Esophagus muscularis mucosa (tissue), 4 donors: ENCODE measurements around the gene EIF2B4. TPM values are rescaled to one million over a fixed set of nuclear protein-coding genes. Genes with fewer than 3 reads are reported as not detected.

Experiments
- DNase-seq: peaks from one replicate; pipeline ENCODE4 v3.0.0-alpha.2; 2017; ENCODE audit errors: extremely low spot score
- H3K27ac ChIP-seq, 4 donors: fragments of 200-600 bp; sonication (generic); replicated peaks in 1 of 4; 1 replicate in 3 of 4; 2 replicates in 1 of 4; pipeline ENCODE4 v1.5.1; 2016 to 2019; ENCODE audit warnings: mild to moderate bottlenecking in 1 of 4
- H3K27me3 ChIP-seq, 4 donors: fragments of 200-600 bp; sonication (generic); one replicate each; pipeline versions ENCODE4 v1.5.1 to v1.6.0; 2016 to 2019
- H3K36me3 ChIP-seq, 4 donors: fragments of 200-600 bp; sonication (generic); one replicate each; pipeline ENCODE4 v1.5.1; 2016 to 2019
- H3K4me1 ChIP-seq, 4 donors: fragments of 200-600 bp; sonication (generic); one replicate each; pipeline ENCODE4 v1.5.1; 2016 to 2019
- H3K4me3 ChIP-seq, 4 donors: fragments of 200-600 bp; sonication (generic); 1 replicate in 2 of 4; 2 replicates in 2 of 4; pipeline ENCODE4 v1.5.1; 2016 to 2019; ENCODE audit warnings: mild to moderate bottlenecking in 4 of 4, moderate library complexity in 1 of 4
- H3K9me3 ChIP-seq, 4 donors: fragments of 200-600 bp; sonication (generic); 1 replicate in 3 of 4; 2 replicates in 1 of 4; pipeline ENCODE4 v1.5.1; 2016 to 2019
- EP300 ChIP-seq: sonication (generic); formaldehyde crosslinking; IDR thresholded peaks from one replicate; pipeline ENCODE4 v1.6.1; 2017; ENCODE audit warnings: antibody characterized with exemption
- POLR2A ChIP-seq: fragments of 450-650 bp; IDR thresholded peaks from one replicate; pipeline ENCODE4 v1.6.1; 2017; ENCODE audit warnings: antibody characterized with exemption, moderate library complexity, mild to moderate bottlenecking, low read depth
- POLR2AphosphoS5 ChIP-seq, 2 donors: sonication (generic); formaldehyde crosslinking; IDR thresholded peaks; one replicate each; pipeline ENCODE4 v1.6.1; 2017; ENCODE audit warnings: antibody characterized with exemption in 2 of 2
- WGBS: methylation state at CpG from one replicate; pipeline ENCODE4 v1.1.5; 2018; 5-methylcytosine and 5-hydroxymethylcytosine counted together
- intact Hi-C: fragments of 100-400 bp; cut with DNase I; formaldehyde crosslinking; loops from one replicate; pipeline ENCODE4 v1.15.1; 2023
- total RNA-seq, 4 donors: library from RNA; depleted of rRNA; stranded (reverse); fragments of >200 nt; gene quantifications; one replicate each; pipeline versions ENCODE4 v1.1.0 to v1.2.1, GENCODE V29; 2016
- TF ChIP-seq, protein P1 (sequence below), 3 experiments: fragments of 200-600 bp in 2 of 3; fragments of 450-650 bp in 1 of 3; sonication (generic) in 2 of 3; IDR thresholded peaks; one replicate each; pipeline ENCODE4 v1.5.1; 2017 to 2019; ENCODE audit warnings: antibody characterized with exemption in 3 of 3, mild to moderate bottlenecking in 2 of 3, moderate library complexity in 1 of 3

Gene EIF2B4
- total RNA-seq, 4 donors from 2014 or later: 39.0 to 50.1 (median 44.9) TPM

GRCh38 chr2:27316655-27317412, 53.3 kb downstream of the EIF2B4 start:
- no peaks in the 10 kb centered on the region for H3K27me3 ChIP-seq
- no peak for TF ChIP-seq EP300
- TF ChIP-seq POLR2AphosphoS5 (IDR thresholded peaks at IDR 0.05): no peak
- TF ChIP-seq, protein P1, sequence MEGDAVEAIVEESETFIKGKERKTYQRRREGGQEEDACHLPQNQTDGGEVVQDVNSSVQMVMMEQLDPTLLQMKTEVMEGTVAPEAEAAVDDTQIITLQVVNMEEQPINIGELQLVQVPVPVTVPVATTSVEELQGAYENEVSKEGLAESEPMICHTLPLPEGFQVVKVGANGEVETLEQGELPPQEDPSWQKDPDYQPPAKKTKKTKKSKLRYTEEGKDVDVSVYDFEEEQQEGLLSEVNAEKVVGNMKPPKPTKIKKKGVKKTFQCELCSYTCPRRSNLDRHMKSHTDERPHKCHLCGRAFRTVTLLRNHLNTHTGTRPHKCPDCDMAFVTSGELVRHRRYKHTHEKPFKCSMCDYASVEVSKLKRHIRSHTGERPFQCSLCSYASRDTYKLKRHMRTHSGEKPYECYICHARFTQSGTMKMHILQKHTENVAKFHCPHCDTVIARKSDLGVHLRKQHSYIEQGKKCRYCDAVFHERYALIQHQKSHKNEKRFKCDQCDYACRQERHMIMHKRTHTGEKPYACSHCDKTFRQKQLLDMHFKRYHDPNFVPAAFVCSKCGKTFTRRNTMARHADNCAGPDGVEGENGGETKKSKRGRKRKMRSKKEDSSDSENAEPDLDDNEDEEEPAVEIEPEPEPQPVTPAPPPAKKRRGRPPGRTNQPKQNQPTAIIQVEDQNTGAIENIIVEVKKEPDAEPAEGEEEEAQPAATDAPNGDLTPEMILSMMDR (IDR thresholded peaks at IDR 0.05): no peak
- no peak for TF ChIP-seq POLR2A
- peaks cover 11 to 16% (median 14%) of the 10 kb centered on the region in 4 donors for H3K4me1 ChIP-seq
- H3K4me3 ChIP-seq: no peak overlapping the region
- H3K27ac ChIP-seq: no peak overlapping the region
- peaks cover 0 to 34% (median 17%) of the 10 kb centered on the region in 4 donors for H3K36me3 ChIP-seq
- DNase-seq: no peak
- H3K9me3 ChIP-seq: no peaks in the 10 kb centered on the region
- WGBS: 82% methylated on average over 5 of the region's 12 CpGs
- intact Hi-C loops: no loop called here

DNA sequence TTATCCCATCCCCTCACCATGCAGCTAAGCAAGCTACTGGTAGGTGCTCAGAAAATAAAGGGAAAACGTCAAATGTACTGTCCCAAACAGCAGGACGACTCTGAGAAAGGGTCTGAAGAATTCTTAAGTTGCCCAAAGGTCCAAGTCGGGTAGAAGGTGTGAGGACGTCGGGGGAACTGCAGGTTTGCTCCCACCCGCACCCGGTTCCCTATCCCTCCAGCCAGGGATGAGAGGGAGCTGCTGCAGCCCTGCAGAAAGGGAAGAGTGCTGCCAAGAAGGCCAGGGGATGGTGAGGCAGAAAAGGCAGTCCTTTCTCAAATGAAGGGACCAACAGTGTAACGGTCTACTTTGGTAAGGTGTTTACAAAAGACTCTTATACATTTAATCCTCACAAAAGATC, 55.0 kb downstream of the EIF2B4 start:
- no peak for TF ChIP-seq EP300
- TF ChIP-seq, protein P1 (IDR thresholded peaks at IDR 0.05): no peak
- TF ChIP-seq POLR2AphosphoS5 (IDR thresholded peaks at IDR 0.05): no peak
- no peak for TF ChIP-seq POLR2A
- Histone ChIP-seq H3K9me3 (no peaks in the 10 kb centered on the region), H3K4me3 (no peak overlapping the region), H3K27me3 (no peaks in the 10 kb centered on the region), H3K36me3 (peaks cover 0 to 52% (median 29%) of the 10 kb centered on the region in 4 donors), H3K4me1 (no peaks in the 10 kb centered on the region), H3K27ac (no peak overlapping the region)
- DNase-seq: no peak
- 72% methylated on average over 8 of the region's 8 CpGs for WGBS
- intact Hi-C loops: no loop called here

DNA sequence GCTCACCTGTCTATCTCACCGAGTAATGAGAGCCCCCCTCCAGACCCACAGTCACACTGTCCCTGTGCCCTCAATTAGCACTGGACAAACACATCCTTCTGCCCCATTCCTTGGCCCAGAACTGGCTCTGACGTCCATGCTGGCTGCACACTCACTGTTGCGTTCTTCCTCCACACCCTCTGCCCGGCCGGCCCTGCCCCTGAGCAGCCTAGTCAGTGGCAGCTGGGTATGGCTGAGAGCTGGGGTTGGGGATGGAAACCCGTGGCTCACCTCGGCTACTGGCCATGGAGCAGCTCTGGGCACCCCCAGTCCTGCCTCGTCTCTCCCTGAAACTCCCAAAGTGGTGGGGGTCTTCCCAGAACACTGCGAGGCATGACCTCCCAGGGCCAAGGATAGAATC, 55.4 kb downstream of the EIF2B4 start:
- H3K9me3 ChIP-seq: no peaks in the 10 kb centered on the region
- TF ChIP-seq, protein P1 (IDR thresholded peaks at IDR 0.05): no peak
- TF ChIP-seq POLR2A: no peak
- no peaks in the 10 kb centered on the region for H3K4me1 ChIP-seq
- H3K4me3 ChIP-seq: no peak overlapping the region
- H3K27ac ChIP-seq: no peak overlapping the region
- intact Hi-C loops: no loop called here
- no peaks in the 10 kb centered on the region for H3K27me3 ChIP-seq
- DNase-seq: no peak
- WGBS: 84% methylated on average over 9 of the region's 9 CpGs
- H3K36me3 ChIP-seq: peaks cover 0 to 56% (median 34%) of the 10 kb centered on the region in 4 donors

Other genes starting within 250 kb of the EIF2B4 start
- under 1 TPM in 1 of 4 donors, not detected in 3; 0.92 TPM for gene ABHD1, start 246.5 kb downstream of the EIF2B4 start, total RNA-seq
- gene PREB, start 235.7 kb downstream of the EIF2B4 start, total RNA-seq: 10 to 100 TPM; 39.9 to 64.7 (median 48.3) TPM
- gene PRR30, start 230.9 kb downstream of the EIF2B4 start, total RNA-seq: not detected
- gene TCF23, start 221.3 kb downstream of the EIF2B4 start, total RNA-seq: not detected
- gene ATRAID, start 158.3 kb downstream of the EIF2B4 start, total RNA-seq: 100 to 1,000 TPM; 118 to 143 (median 130) TPM
- 10 to 100 TPM in 3 of 4 donors, 1 to 10 TPM in 1; 7.5 to 21.5 (median 13.6) TPM for gene SLC5A6, start 158.1 kb downstream of the EIF2B4 start, total RNA-seq
- 10 to 100 TPM; 12.4 to 28.3 (median 16.6) TPM for gene CAD, start 153.0 kb downstream of the EIF2B4 start, total RNA-seq
- gene SLC30A3, start 107.3 kb downstream of the EIF2B4 start, total RNA-seq: not detected
- under 1 TPM in 1 of 4 donors, not detected in 3; 0.42 TPM for gene DNAJC5G, start 94.9 kb downstream of the EIF2B4 start, total RNA-seq
- gene TRIM54, start 87.9 kb downstream of the EIF2B4 start, total RNA-seq: under 1 TPM in 1 of 4 donors, not detected in 3; 0.32 TPM
- gene UCN, start 61.9 kb downstream of the EIF2B4 start, total RNA-seq: 1 to 10 TPM; 1.8 to 6.1 (median 3.3) TPM
- gene MPV17, start 47.2 kb downstream of the EIF2B4 start, total RNA-seq: 10 to 100 TPM; 46.7 to 70.2 (median 60.6) TPM
- 10 to 100 TPM; 27.5 to 44.3 (median 31.6) TPM for gene GTF3C2, start 13.6 kb downstream of the EIF2B4 start, total RNA-seq
- gene SNX17, start 278 bp upstream of the EIF2B4 start, total RNA-seq: 100 to 1,000 TPM in 3 of 4 donors, 10 to 100 TPM in 1; 84.7 to 151 (median 124) TPM
- 10 to 100 TPM in 3 of 4 donors, 1 to 10 TPM in 1; 8.3 to 14.5 (median 11.4) TPM for gene ZNF513, start 10.4 kb upstream of the EIF2B4 start, total RNA-seq
- 10 to 100 TPM; 46.1 to 71.8 (median 62.7) TPM for gene PPM1G, start 39.3 kb upstream of the EIF2B4 start, total RNA-seq
- 10 to 100 TPM; 74.8 to 96.0 (median 85.8) TPM for gene NRBP1, start 58.3 kb upstream of the EIF2B4 start, total RNA-seq
- under 1 TPM in 1 of 4 donors, not detected in 3; 0.45 TPM for gene KRTCAP3, start 72.0 kb upstream of the EIF2B4 start, total RNA-seq
- gene IFT172, start 119.4 kb upstream of the EIF2B4 start, total RNA-seq: 10 to 100 TPM; 12.1 to 29.7 (median 25.0) TPM
- 10 to 100 TPM in 2 of 4 donors, 1 to 10 TPM in 2; 3.3 to 12.6 (median 9.8) TPM for gene FNDC4, start 124.9 kb upstream of the EIF2B4 start, total RNA-seq
- gene GCKR, start 126.5 kb upstream of the EIF2B4 start, total RNA-seq: under 1 TPM in 1 of 4 donors, not detected in 3; 0.23 TPM
- gene ZNF512, start 212.7 kb upstream of the EIF2B4 start, total RNA-seq: 10 to 100 TPM; 29.5 to 39.3 (median 33.7) TPM